ENCODE results near the gene EHD3. TPM values are rescaled to one million over a fixed set of nuclear protein-coding genes. Genes with fewer than 3 reads are reported as not detected.

EHD3 gene
- total and polyA plus RNA-seq, 7 donors: 0.73 to 5.2 (median 1.8) TPM

DNA sequence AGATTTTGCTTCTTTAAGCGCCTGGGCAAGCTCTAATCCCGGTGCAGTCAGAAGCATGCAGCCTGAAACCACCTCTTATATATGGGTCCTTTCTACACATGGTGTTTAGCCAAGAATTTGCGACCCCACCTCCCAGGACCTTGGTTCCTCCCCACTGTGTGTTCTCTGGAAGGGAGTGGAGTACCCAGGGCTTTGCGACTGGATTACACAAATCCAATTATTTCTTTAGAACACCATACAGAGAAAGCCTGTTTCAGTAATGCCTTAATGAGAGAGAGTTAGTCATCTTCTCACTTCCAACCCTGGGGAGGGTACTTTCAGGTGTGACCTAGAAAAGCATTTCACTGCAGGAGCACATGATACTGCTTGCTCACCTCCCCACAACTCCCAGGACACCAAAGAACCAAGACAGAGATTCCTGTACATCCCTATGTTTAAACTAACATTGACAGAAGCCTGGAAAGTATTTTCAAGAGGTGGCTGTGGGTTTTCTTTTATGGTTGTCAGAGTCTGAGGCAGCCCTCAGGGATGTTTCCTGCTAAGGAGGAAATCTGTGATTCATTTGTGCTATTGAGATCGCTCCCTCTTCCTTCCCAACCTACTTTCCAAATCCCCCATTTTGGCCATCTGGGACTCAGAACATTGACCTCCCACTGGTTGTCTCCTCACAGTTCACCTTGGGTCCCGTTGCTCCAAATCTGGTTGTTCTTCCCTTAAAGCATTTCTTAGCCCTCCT, 16.3 kb upstream of the EHD3 start, which contains the start of gene CAPN14:
Gene CAPN14, minus strand, starts transcription at position 51 of the 736 bp plus-strand sequence. CDS start 12,068 bp downstream, outside the sequence.
- Histone ChIP-seq H3K4me1 (no peaks in the 10 kb centered on the region), H3K27ac (no peak within 1 kb of the TSS), H3K27me3 (ENCODE audit: insufficient read depth in 3 of 3, low read length in 2 of 3) (peaks cover 0 to 5% (median 0%) of the 10 kb centered on the region in 3 donors), H3K9me3 (no peaks in the 10 kb centered on the region), H3K36me3 (ENCODE audit: insufficient read depth in 1 of 2, low read depth in 1 of 2) (no peaks in the 10 kb centered on the region), H3K4me3 (no peak within 1 kb of the TSS)
- intact Hi-C loops (cut with DNase I): no loop called here
- WGBS, 3 donors: 71 to 89% (median 84%) methylated on average over 6 of the region's 6 CpGs
- DNase-seq: no peak
- TF ChIP-seq, protein P1, sequence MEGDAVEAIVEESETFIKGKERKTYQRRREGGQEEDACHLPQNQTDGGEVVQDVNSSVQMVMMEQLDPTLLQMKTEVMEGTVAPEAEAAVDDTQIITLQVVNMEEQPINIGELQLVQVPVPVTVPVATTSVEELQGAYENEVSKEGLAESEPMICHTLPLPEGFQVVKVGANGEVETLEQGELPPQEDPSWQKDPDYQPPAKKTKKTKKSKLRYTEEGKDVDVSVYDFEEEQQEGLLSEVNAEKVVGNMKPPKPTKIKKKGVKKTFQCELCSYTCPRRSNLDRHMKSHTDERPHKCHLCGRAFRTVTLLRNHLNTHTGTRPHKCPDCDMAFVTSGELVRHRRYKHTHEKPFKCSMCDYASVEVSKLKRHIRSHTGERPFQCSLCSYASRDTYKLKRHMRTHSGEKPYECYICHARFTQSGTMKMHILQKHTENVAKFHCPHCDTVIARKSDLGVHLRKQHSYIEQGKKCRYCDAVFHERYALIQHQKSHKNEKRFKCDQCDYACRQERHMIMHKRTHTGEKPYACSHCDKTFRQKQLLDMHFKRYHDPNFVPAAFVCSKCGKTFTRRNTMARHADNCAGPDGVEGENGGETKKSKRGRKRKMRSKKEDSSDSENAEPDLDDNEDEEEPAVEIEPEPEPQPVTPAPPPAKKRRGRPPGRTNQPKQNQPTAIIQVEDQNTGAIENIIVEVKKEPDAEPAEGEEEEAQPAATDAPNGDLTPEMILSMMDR (IDR thresholded peaks at IDR 0.05): no peak
- ATAC-seq: no peak

- H3K9me3 ChIP-seq: no peaks in the 10 kb centered on the region
- H3K4me1 ChIP-seq: no peaks in the 10 kb centered on the region
- H3K36me3 ChIP-seq (ENCODE audit: insufficient read depth in 1 of 2, low read depth in 1 of 2): no peaks in the 10 kb centered on the region
- ATAC-seq (no peak), DNase-seq (no peak)
- WGBS, 3 donors: 47 to 51% (median 48%) methylated on average over 11 of the region's 11 CpGs
- intact Hi-C loops (cut with DNase I): no loop called here
- no peak overlapping the region for H3K4me3 ChIP-seq
- no peak overlapping the region for H3K27ac ChIP-seq
- TF ChIP-seq, protein P1 (IDR thresholded peaks at IDR 0.05): no peak
- peaks cover 0 to 10% (median 0%) of the 10 kb centered on the region in 3 donors for H3K27me3 ChIP-seq (ENCODE audit: insufficient read depth in 3 of 3, low read length in 2 of 3)
These were observed 14.6 kb upstream of the EHD3 start for GRCh38 chr2:31219131-31219969.

- DNase-seq: no peak
- H3K36me3 ChIP-seq (ENCODE audit: insufficient read depth in 1 of 2, low read depth in 1 of 2): no peaks in the 10 kb centered on the region
- no peaks in the 10 kb centered on the region for H3K9me3 ChIP-seq
- ATAC-seq: no peak
- peaks cover 0 to 17% (median 0%) of the 10 kb centered on the region in 3 donors for H3K27me3 ChIP-seq (ENCODE audit: insufficient read depth in 3 of 3, low read length in 2 of 3)
- WGBS, 3 donors: 59 to 64% (median 60%) methylated on average over 6 of the region's 6 CpGs
- no peak overlapping the region for H3K4me3 ChIP-seq
- no peaks in the 10 kb centered on the region for H3K4me1 ChIP-seq
- H3K27ac ChIP-seq: no peak overlapping the region
- TF ChIP-seq, protein P1 (IDR thresholded peaks at IDR 0.05): no peak
- intact Hi-C loops (cut with DNase I): no loop called here
These were observed 12.4 kb upstream of the EHD3 start for GRCh38 chr2:31221544-31221943.

DNA sequence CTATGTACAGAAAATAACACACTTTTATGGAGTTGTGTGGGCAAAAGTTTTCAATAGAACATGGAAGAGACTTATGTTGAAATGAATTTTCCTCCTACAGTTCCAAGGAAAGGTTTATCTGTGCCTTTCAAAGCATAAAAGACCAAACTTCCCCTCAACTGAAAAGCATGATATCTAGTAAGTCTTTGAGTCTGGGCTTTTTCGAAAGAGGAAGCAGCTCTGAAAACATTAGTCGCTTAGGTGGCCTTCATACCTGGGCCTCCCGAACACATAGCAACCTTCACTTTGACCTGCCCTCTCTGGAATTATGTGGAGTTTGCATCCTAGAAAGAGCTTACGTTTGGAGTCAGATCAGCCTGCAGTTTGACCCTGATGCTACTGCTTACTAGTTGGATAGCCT, 11.9 kb upstream of the EHD3 start:
- TF ChIP-seq, protein P1 (IDR thresholded peaks at IDR 0.05): no peak

More for the DNA sequence above, 11.9 kb upstream of the EHD3 start:
- Histone ChIP-seq H3K27me3 (ENCODE audit: insufficient read depth in 3 of 3, low read length in 2 of 3) (peaks cover 0 to 22% (median 0%) of the 10 kb centered on the region in 3 donors), H3K4me1 (no peaks in the 10 kb centered on the region), H3K27ac (no peak overlapping the region), H3K36me3 (ENCODE audit: insufficient read depth in 1 of 2, low read depth in 1 of 2) (no peaks in the 10 kb centered on the region), H3K4me3 (no peak overlapping the region), H3K9me3 (no peaks in the 10 kb centered on the region)
- 85 to 90% (median 85%) methylated on average over 4 of the region's 4 CpGs for WGBS, 3 donors
- ATAC-seq: no peak
- intact Hi-C loops (cut with DNase I): no loop called here
- no peak for DNase-seq

Measured in psoas muscle (tissue), 8 donors.